ENCODE results near the gene GRIK4.

Gene GRIK4

DNA sequence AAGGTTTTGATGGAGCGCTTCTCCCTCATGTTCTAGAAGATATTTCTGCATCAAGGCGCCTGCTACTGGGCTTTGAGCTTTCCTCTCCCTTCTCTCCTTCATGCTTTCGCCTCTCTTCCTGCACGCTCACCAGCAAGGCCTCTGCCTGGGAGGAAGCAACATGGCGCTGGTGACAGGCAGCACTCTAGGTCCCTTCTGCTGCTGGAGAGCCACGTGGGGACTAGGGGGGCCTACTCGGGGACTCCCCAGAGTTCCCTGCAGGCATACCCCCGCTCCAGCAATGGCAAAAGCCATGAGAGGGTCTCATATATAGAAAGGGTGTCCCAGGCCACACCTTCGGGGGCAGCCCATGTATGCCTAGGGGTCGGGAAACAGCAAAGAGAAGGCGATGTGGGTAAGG, 49.7 kb downstream of the GRIK4 start:
- in situ Hi-C loops (cut with MboI; ENCODE audit: low sequenced_read_pairs, unreplicated experiment): no loop called here
- TF ChIP-seq, protein P1, sequence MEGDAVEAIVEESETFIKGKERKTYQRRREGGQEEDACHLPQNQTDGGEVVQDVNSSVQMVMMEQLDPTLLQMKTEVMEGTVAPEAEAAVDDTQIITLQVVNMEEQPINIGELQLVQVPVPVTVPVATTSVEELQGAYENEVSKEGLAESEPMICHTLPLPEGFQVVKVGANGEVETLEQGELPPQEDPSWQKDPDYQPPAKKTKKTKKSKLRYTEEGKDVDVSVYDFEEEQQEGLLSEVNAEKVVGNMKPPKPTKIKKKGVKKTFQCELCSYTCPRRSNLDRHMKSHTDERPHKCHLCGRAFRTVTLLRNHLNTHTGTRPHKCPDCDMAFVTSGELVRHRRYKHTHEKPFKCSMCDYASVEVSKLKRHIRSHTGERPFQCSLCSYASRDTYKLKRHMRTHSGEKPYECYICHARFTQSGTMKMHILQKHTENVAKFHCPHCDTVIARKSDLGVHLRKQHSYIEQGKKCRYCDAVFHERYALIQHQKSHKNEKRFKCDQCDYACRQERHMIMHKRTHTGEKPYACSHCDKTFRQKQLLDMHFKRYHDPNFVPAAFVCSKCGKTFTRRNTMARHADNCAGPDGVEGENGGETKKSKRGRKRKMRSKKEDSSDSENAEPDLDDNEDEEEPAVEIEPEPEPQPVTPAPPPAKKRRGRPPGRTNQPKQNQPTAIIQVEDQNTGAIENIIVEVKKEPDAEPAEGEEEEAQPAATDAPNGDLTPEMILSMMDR (IDR thresholded peaks at IDR 0.05; ENCODE audit: borderline replicate concordance, control extremely low read depth, extremely low read depth, insufficient read depth, missing control alignments): no peak
- no peak for DNase-seq (ENCODE audit: low spot score)

DNA sequence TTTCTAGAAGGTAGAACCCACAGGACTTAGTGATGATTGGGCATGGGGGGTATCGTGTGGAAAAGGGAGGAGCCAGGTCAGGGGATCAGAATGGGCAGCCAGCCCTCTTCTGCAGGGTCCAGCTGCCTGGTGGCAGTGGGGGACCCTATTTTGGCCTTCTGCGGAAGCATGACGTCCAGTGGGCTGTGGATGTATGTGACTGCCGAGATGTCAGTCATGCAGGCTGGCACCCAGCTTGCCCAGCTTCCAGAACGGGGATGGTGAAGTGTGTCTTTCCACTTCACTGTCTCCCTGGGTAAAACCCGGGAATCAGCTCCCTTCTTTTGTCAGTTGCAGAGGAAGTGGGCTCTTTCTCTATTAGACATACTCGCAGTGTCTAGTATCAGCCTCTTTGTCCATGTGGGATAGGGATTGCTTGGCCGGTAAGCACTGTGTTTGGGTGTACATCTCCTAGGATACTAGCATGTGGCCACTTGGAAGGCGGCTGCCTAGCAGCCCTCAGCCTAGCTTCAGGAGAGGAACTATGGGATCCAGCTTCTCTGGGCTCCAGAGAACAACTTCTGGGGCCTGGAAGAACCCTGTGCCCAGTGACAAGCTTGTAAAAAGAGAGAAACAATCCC, 51.4 kb downstream of the GRIK4 start:
- DNase-seq (ENCODE audit: low spot score): no peak
- in situ Hi-C loops (cut with MboI; ENCODE audit: low sequenced_read_pairs, unreplicated experiment): no loop called here
- TF ChIP-seq, protein P1 (IDR thresholded peaks at IDR 0.05; ENCODE audit: borderline replicate concordance, control extremely low read depth, extremely low read depth, insufficient read depth, missing control alignments): no peak

DNA sequence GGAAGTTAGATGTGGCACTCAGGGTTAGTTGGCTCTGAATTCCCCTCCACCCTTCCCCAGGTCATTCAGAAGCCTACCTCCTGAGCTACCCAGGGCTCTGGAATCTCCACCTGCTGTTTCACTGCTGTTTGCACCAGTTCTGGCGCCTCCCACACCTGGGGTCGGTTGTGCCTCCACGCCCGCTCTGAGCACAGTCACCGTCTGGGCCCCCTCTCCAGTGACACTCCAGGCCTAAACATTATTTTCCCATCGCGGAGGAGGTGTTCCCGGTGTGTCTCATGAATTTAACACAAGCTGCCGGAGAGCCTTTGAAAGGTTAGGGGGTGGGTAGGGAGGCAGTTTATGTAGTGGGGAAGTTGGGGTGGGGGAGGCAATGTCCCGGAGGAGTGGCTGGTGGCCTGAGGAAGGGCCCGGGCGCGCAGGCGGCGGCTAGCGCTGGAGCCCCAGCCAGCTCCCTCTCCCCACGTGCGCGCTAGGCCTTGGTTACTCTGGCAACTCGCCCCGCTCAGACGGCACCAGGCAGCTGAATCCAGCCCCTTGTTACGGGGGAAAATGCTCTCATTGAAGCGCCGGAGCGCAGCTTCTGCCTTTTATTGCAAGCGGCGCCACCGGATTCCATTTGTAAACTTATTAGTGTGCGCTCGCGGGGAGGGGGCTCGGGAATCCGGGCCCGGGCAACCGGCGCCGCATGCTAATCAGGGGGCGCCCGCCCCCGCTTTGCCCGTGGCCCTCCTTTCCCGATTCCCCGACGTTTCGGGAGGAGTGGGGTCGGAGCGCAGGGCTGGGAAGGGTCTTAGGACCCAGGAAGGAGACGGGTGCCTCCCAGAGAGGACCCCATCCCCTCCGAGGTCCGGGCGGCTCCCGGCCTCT, 52.4 kb downstream of the GRIK4 start:
- DNase-seq (ENCODE audit: low spot score): no peak
- in situ Hi-C loops (cut with MboI; ENCODE audit: low sequenced_read_pairs, unreplicated experiment): no loop called here
- TF ChIP-seq, protein P1 (IDR thresholded peaks at IDR 0.05; ENCODE audit: borderline replicate concordance, control extremely low read depth, extremely low read depth, insufficient read depth, missing control alignments): no peak

DNA sequence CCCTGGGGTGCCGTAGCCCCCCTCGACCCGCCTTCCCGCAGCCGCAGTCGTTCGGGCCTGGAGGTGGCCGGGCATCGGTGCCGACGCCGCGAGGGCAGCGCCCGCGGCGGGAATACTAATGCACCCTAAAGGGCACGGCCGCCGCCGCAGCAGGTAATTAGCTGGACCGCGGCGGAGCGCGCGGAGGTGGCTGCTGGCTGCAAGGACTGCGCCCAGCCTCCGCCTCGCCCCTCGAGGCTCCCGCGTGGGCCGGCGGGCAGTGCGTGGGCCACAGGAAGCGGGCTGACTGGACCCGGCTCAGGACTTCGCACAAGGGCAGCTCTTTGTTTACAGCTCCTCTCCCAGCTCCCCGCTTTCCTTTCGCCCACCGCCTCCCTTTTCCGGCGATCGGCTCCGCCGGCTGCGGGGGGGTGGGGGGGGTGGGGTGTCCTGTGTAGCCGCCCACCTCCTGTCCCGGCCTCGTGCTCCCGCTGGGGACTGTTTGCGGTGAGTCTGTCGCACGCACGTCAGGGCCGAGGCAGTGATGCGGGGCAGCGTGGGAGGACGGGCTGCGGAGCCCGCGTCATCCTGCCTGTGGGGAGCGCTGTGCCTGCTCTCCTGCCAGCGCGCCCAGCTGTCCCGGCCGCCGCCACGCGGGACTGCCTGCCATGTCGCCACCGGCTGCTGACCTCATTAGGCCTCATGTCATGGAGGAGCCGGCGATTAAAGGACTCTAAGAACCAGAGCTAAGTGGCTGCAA, 53.2 kb downstream of the GRIK4 start:
- TF ChIP-seq, protein P1 (IDR thresholded peaks at IDR 0.05; ENCODE audit: borderline replicate concordance, control extremely low read depth, extremely low read depth, insufficient read depth, missing control alignments): peak; percentile 48
- DNase-seq (ENCODE audit: low spot score): peak; percentile 89
- in situ Hi-C loops (cut with MboI; ENCODE audit: low sequenced_read_pairs, unreplicated experiment): no loop called here

DNA sequence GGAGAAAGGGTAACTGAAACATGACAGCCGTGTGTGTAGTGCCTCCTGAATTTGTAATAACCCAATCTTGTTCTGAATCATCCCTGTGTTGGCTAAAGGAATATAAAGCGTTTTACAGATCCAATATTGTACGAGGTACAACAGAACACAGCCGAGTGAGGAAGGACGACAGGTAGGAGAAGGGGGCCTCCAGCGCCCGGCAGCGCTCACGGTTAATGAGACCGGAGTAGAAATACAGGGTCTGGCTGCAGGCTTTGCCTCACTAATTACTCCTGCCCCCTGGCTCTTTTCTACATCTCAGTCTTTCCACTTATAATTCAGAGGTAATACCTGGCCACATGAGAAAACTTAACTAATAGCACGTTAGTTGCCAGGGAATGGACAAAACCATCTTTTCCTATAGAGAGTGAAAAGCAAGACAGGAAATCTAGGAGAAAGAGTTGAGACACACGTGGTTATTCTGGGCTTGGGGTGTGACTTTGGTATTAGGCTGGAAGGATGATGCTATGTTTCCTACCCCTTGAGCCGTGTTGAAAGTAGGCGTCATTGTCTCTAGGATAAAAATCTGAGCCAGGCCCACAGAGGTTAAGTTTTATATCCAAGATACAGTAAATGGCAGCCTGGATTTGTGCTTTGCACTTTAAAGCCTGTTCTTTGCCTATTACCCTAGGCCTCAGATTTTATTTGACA, 54.1 kb downstream of the GRIK4 start:
- no peak for DNase-seq (ENCODE audit: low spot score)
- in situ Hi-C loops (cut with MboI; ENCODE audit: low sequenced_read_pairs, unreplicated experiment): no loop called here
- TF ChIP-seq, protein P1 (IDR thresholded peaks at IDR 0.05; ENCODE audit: borderline replicate concordance, control extremely low read depth, extremely low read depth, insufficient read depth, missing control alignments): no peak

DNA sequence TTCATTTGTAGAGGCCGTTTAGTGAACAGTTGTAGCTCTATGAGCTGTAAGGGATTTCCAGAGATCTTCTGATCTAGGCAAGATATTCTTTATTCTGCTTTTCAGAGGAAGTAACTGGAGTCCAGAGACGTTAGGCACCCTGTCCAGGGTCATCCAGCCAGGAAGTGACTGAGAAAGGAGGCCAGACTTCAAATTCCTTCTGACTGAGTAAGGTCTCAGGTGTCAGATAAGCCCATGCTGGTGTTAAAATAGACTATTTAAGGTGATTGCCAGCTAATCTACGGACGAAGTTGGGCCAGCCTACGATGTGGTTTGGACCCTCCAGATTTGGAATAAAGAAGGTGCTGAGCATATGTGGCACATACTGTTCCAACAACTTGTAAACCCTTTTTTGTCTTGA, 54.6 kb downstream of the GRIK4 start:
- in situ Hi-C loops (cut with MboI; ENCODE audit: low sequenced_read_pairs, unreplicated experiment): no loop called here
- no peak for DNase-seq (ENCODE audit: low spot score)
- TF ChIP-seq, protein P1 (IDR thresholded peaks at IDR 0.05; ENCODE audit: borderline replicate concordance, control extremely low read depth, extremely low read depth, insufficient read depth, missing control alignments): no peak

Measured in GM13976 (cell line).